HepG2 (cell line): Measurements from ENCODE around the gene AP4S1. TPM values are rescaled to one million over a fixed set of nuclear protein-coding genes. Genes with fewer than 3 reads are reported as not detected.

Source experiments
- AHR ChIP-seq: IDR thresholded peaks from 2 replicates; pipeline ENCODE4 v1.6.1; 2018; ENCODE audit warnings: missing genetic modification reagents, missing compliant biosample characterization
- CC2D1A ChIP-seq: sonication (generic); formaldehyde crosslinking; IDR thresholded peaks from 2 replicates; pipeline ENCODE4 v1.8.1; 2023; ENCODE audit warnings: mild to moderate bottlenecking, missing genetic modification reagents
- ESRRA ChIP-seq: sonication (generic); formaldehyde crosslinking; IDR thresholded peaks from 2 replicates; pipeline ENCODE4 v1.5.1; 2020; ENCODE audit warnings: mild to moderate bottlenecking, low read depth, missing genetic modification reagents
- HMG20A ChIP-seq: IDR thresholded peaks from 2 replicates; pipeline ENCODE4 v1.6.1; 2016; ENCODE audit warnings: borderline replicate concordance
- HNF4G ChIP-seq, 2 experiments: sonication (generic) in 1 of 2; formaldehyde crosslinking in 1 of 2; IDR thresholded peaks; 2 replicates each; pipeline versions ENCODE4 v1.4.0 to v1.6.1; 2011 to 2020; ENCODE audit warnings: borderline replicate concordance in 2 of 2, low read depth in 2 of 2, mild to moderate bottlenecking in 2 of 2, low read length in 1 of 2, missing genetic modification reagents in 1 of 2, moderate library complexity in 1 of 2
- JDP2 ChIP-seq: sonication (generic); formaldehyde crosslinking; IDR thresholded peaks from 2 replicates; pipeline ENCODE4 v1.8.1; 2022; ENCODE audit warnings: missing genetic modification reagents, borderline replicate concordance
- KLF6 ChIP-seq: IDR thresholded peaks from 2 replicates; pipeline ENCODE4 v1.8.0; 2016; ENCODE audit warnings: missing biosample characterization, missing genetic modification reagents
- TBX3 ChIP-seq: fragments of 450-650 bp; IDR thresholded peaks from 2 replicates; pipeline ENCODE4 v1.6.1; 2017; ENCODE audit warnings: antibody characterized with exemption, mild to moderate bottlenecking, inconsistent platforms, borderline replicate concordance
- ZNF329 ChIP-seq: sonication (generic); formaldehyde crosslinking; IDR thresholded peaks from 2 replicates; pipeline ENCODE4 v1.9.0; 2021; ENCODE audit warnings: low read depth, mild to moderate bottlenecking, missing genetic modification reagents
- polyA plus RNA-seq, 8 experiments: library from polyadenylated mRNA; depleted of rRNA in 3 of 8; stranded (reverse) in 7 of 8; unstranded in 1 of 8; fragments of >200 nt; fragmentation: Illumina TruSeq in 4 of 8; extraction: Trizol in 4 of 8; gene quantifications; 2 replicates each; pipeline versions ENCODE4 v1.2.1 to v1.2.3, GENCODE V29; 2011 to 2016; ENCODE audit warnings: low read depth in 4 of 8, missing spikeins in 1 of 8, mixed read lengths in 1 of 8; ENCODE audit not compliant: insufficient read depth in 1 of 8
- total RNA-seq, 5 experiments: library from RNA; depleted of rRNA; stranded (reverse); fragments of >200 nt; fragmentation: Illumina TruSeq; extraction: Trizol; gene quantifications; 2 replicates each; pipeline ENCODE4 v1.2.3, GENCODE V29; 2016; ENCODE audit warnings: low read depth in 1 of 5
- TF ChIP-seq, protein P1 (sequence below): sonication (generic); formaldehyde crosslinking; IDR thresholded peaks from 2 replicates; pipeline ENCODE4 v1.4.0; 2020; ENCODE audit warnings: missing genetic modification reagents
- TF ChIP-seq, protein P2 (sequence below): sonication (generic); formaldehyde crosslinking; IDR thresholded peaks from 2 replicates; pipeline ENCODE4 v1.4.0; 2020; ENCODE audit warnings: missing genetic modification reagents
- TF ChIP-seq, protein P3 (sequence below): sonication (generic); formaldehyde crosslinking; IDR thresholded peaks from 2 replicates; pipeline ENCODE4 v1.4.0; 2020; ENCODE audit warnings: mild to moderate bottlenecking, missing genetic modification reagents
- TF ChIP-seq, protein P4 (sequence below): fragments of 450-650 bp; IDR thresholded peaks from 2 replicates; pipeline ENCODE4 v1.6.1; 2017
- TF ChIP-seq, protein P5 (sequence below): IDR thresholded peaks from 2 replicates; pipeline ENCODE4 v1.6.1; 2016; ENCODE audit warnings: low read depth, control low read depth

AP4S1 gene
- total and polyA plus RNA-seq, 2 of the 13 experiments (the other 11 are each of a cell fraction or from before 2014, with no cell fraction given) = 3.9 to 21.1 TPM

DNA sequence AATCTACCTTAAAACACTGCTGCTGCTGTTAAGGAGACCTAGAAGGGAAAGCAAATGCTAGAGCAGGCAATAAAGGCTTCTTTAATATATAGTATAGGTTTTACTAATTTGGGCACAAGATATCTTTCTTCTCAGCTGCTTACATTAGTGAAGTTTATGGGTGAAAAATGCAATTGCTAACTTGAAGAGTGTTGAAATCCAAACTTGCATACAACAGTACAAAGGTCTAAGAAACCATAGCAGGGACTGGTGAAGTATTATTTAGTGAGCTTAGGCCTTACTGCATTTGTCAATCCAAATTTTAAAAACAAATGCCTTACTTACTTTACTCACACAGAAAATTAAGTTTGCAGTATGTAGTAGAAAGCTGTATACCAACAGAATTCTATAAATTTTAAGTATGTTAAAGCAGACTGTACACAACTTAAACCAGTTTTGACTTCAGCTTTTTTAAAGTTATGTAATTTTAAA lies 1.4 kb upstream of the AP4S1 start (continued):
- TF ChIP-seq, protein P1, sequence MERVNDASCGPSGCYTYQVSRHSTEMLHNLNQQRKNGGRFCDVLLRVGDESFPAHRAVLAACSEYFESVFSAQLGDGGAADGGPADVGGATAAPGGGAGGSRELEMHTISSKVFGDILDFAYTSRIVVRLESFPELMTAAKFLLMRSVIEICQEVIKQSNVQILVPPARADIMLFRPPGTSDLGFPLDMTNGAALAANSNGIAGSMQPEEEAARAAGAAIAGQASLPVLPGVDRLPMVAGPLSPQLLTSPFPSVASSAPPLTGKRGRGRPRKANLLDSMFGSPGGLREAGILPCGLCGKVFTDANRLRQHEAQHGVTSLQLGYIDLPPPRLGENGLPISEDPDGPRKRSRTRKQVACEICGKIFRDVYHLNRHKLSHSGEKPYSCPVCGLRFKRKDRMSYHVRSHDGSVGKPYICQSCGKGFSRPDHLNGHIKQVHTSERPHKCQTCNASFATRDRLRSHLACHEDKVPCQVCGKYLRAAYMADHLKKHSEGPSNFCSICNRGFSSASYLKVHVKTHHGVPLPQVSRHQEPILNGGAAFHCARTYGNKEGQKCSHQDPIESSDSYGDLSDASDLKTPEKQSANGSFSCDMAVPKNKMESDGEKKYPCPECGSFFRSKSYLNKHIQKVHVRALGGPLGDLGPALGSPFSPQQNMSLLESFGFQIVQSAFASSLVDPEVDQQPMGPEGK (CRISPR knock-in tag) = peak; percentile 44; the same call in 1 of the 2 replicates
- TF ChIP-seq AHR (no peak), TBX3 (no peak), ESRRA (CRISPR knock-in tag) (0 out of 2 replicates have a peak, but pooled peaks have one; percentile 54), ZNF329 (CRISPR knock-in tag) (no peak), HMG20A (CRISPR knock-in tag) (peak; percentile 47; the same call in 1 of the 2 replicates), HNF4G (IDR thresholded peaks at IDR 0.05; ENCODE audit: borderline replicate concordance, low read depth, low read length) (peak; percentile 98), HNF4G (CRISPR knock-in tag; IDR thresholded peaks at IDR 0.05; ENCODE audit: borderline replicate concordance, low read depth) (no peak), CC2D1A (CRISPR knock-in tag) (no peak), JDP2 (CRISPR knock-in tag) (no peak), KLF6 (0 out of 2 replicates have a peak, but pooled peaks have one; percentile 20)
- TF ChIP-seq, protein P2, sequence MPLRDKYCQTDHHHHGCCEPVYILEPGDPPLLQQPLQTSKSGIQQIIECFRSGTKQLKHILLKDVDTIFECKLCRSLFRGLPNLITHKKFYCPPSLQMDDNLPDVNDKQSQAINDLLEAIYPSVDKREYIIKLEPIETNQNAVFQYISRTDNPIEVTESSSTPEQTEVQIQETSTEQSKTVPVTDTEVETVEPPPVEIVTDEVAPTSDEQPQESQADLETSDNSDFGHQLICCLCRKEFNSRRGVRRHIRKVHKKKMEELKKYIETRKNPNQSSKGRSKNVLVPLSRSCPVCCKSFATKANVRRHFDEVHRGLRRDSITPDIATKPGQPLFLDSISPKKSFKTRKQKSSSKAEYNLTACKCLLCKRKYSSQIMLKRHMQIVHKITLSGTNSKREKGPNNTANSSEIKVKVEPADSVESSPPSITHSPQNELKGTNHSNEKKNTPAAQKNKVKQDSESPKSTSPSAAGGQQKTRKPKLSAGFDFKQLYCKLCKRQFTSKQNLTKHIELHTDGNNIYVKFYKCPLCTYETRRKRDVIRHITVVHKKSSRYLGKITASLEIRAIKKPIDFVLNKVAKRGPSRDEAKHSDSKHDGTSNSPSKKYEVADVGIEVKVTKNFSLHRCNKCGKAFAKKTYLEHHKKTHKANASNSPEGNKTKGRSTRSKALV (CRISPR knock-in tag) = peak; percentile 56; the same call in 1 of the 2 replicates
- TF ChIP-seq, protein P3, sequence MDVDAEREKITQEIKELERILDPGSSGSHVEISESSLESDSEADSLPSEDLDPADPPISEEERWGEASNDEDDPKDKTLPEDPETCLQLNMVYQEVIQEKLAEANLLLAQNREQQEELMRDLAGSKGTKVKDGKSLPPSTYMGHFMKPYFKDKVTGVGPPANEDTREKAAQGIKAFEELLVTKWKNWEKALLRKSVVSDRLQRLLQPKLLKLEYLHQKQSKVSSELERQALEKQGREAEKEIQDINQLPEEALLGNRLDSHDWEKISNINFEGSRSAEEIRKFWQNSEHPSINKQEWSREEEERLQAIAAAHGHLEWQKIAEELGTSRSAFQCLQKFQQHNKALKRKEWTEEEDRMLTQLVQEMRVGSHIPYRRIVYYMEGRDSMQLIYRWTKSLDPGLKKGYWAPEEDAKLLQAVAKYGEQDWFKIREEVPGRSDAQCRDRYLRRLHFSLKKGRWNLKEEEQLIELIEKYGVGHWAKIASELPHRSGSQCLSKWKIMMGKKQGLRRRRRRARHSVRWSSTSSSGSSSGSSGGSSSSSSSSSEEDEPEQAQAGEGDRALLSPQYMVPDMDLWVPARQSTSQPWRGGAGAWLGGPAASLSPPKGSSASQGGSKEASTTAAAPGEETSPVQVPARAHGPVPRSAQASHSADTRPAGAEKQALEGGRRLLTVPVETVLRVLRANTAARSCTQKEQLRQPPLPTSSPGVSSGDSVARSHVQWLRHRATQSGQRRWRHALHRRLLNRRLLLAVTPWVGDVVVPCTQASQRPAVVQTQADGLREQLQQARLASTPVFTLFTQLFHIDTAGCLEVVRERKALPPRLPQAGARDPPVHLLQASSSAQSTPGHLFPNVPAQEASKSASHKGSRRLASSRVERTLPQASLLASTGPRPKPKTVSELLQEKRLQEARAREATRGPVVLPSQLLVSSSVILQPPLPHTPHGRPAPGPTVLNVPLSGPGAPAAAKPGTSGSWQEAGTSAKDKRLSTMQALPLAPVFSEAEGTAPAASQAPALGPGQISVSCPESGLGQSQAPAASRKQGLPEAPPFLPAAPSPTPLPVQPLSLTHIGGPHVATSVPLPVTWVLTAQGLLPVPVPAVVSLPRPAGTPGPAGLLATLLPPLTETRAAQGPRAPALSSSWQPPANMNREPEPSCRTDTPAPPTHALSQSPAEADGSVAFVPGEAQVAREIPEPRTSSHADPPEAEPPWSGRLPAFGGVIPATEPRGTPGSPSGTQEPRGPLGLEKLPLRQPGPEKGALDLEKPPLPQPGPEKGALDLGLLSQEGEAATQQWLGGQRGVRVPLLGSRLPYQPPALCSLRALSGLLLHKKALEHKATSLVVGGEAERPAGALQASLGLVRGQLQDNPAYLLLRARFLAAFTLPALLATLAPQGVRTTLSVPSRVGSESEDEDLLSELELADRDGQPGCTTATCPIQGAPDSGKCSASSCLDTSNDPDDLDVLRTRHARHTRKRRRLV (CRISPR knock-in tag) = no peak
- TF ChIP-seq, protein P4, sequence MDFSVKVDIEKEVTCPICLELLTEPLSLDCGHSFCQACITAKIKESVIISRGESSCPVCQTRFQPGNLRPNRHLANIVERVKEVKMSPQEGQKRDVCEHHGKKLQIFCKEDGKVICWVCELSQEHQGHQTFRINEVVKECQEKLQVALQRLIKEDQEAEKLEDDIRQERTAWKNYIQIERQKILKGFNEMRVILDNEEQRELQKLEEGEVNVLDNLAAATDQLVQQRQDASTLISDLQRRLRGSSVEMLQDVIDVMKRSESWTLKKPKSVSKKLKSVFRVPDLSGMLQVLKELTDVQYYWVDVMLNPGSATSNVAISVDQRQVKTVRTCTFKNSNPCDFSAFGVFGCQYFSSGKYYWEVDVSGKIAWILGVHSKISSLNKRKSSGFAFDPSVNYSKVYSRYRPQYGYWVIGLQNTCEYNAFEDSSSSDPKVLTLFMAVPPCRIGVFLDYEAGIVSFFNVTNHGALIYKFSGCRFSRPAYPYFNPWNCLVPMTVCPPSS = no peak
- TF ChIP-seq, protein P5, sequence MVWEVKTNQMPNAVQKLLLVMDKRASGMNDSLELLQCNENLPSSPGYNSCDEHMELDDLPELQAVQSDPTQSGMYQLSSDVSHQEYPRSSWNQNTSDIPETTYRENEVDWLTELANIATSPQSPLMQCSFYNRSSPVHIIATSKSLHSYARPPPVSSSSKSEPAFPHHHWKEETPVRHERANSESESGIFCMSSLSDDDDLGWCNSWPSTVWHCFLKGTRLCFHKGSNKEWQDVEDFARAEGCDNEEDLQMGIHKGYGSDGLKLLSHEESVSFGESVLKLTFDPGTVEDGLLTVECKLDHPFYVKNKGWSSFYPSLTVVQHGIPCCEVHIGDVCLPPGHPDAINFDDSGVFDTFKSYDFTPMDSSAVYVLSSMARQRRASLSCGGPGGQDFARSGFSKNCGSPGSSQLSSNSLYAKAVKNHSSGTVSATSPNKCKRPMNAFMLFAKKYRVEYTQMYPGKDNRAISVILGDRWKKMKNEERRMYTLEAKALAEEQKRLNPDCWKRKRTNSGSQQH (CRISPR knock-in tag) = 0 out of 2 replicates have a peak, but pooled peaks have one; percentile 6
